ENCODE results near the gene ERCC3. TPM values are rescaled to one million over a fixed set of nuclear protein-coding genes. Genes with fewer than 3 reads are reported as not detected.
"Not testable (repeated sequence)": the region's sequence is repeated elsewhere in the genome, so short reads cannot be mapped to it uniquely, and the experiment has no call there.

Gene ERCC3
- total RNA-seq, 1 donor from 2014 or later, result 22.4 TPM

GRCh38 chr2:127235082-127235702, 58.8 kb downstream of the ERCC3 start:
- intact Hi-C loops (cut with micrococcal nuclease), result no loop called here
- no peaks in the 10 kb centered on the region for H3K36me3 ChIP-seq
- DNase-seq, result no peak
- H3K27ac ChIP-seq (replicated peaks), result no peak overlapping the region
- H3K4me1 ChIP-seq, result no peaks in the 10 kb centered on the region
- peaks cover under 1% of the 10 kb centered on the region for H3K27me3 ChIP-seq (ENCODE audit: low read depth)
- no peak overlapping the region for H3K4me3 ChIP-seq
- no peak for TF ChIP-seq CTCF (IDR thresholded peaks at IDR 0.05; ENCODE audit: borderline replicate concordance)
- peaks cover 16% of the 10 kb centered on the region for H3K9me3 ChIP-seq (replicated peaks)

GRCh38 chr2:127233710-127234109, 60.2 kb downstream of the ERCC3 start:
- H3K9me3 ChIP-seq (replicated peaks), result peaks cover 15% of the 10 kb centered on the region
- intact Hi-C loops (cut with micrococcal nuclease), result no loop called here
- no peak for DNase-seq
- H3K36me3 ChIP-seq, result no peaks in the 10 kb centered on the region
- peaks cover 12% of the 10 kb centered on the region for H3K27me3 ChIP-seq (ENCODE audit: low read depth)
- no peak overlapping the region for H3K27ac ChIP-seq (replicated peaks)
- TF ChIP-seq CTCF (IDR thresholded peaks at IDR 0.05; ENCODE audit: borderline replicate concordance), result no peak
- no peaks in the 10 kb centered on the region for H3K4me1 ChIP-seq
- no peak overlapping the region for H3K4me3 ChIP-seq

- peaks cover 32% of the 10 kb centered on the region for H3K27me3 ChIP-seq (ENCODE audit: low read depth)
- no peaks in the 10 kb centered on the region for H3K4me1 ChIP-seq
- peaks cover 12% of the 10 kb centered on the region for H3K9me3 ChIP-seq (replicated peaks)
- no peak overlapping the region for H3K27ac ChIP-seq (replicated peaks)
- no peak overlapping the region for H3K4me3 ChIP-seq
- TF ChIP-seq CTCF (IDR thresholded peaks at IDR 0.05; ENCODE audit: borderline replicate concordance), result no peak
- intact Hi-C loops (cut with micrococcal nuclease), result no loop called here
- H3K36me3 ChIP-seq, result no peaks in the 10 kb centered on the region
- no peak for DNase-seq
Measured at GRCh38 chr2:127231130-127231865, 62.6 kb downstream of the ERCC3 start.

- DNase-seq, result no peak
- no peak overlapping the region for H3K4me3 ChIP-seq
- H3K4me1 ChIP-seq, result no peaks in the 10 kb centered on the region
- H3K36me3 ChIP-seq, result no peaks in the 10 kb centered on the region
- peaks cover 48% of the 10 kb centered on the region for H3K27me3 ChIP-seq (ENCODE audit: low read depth)
- no peak overlapping the region for H3K27ac ChIP-seq (replicated peaks)
- peaks cover 12% of the 10 kb centered on the region for H3K9me3 ChIP-seq (replicated peaks)
- no peak for TF ChIP-seq CTCF (IDR thresholded peaks at IDR 0.05; ENCODE audit: borderline replicate concordance)
- intact Hi-C loops (cut with micrococcal nuclease), result no loop called here
Measured at GRCh38 chr2:127229555-127229954, 64.4 kb downstream of the ERCC3 start.

- Histone ChIP-seq H3K36me3 (no peaks in the 10 kb centered on the region), H3K27me3 (ENCODE audit: low read depth) (peaks cover 61% of the 10 kb centered on the region), H3K9me3 (replicated peaks) (peaks cover 12% of the 10 kb centered on the region), H3K4me3 (no peak overlapping the region), H3K4me1 (no peaks in the 10 kb centered on the region), H3K27ac (replicated peaks) (no peak overlapping the region)
- intact Hi-C loops (cut with micrococcal nuclease), result no loop called here
- DNase-seq, result no peak
- TF ChIP-seq CTCF (IDR thresholded peaks at IDR 0.05; ENCODE audit: borderline replicate concordance), result no peak
Measured at GRCh38 chr2:127228102-127228501, 65.8 kb downstream of the ERCC3 start.

- Histone ChIP-seq H3K27me3 (ENCODE audit: low read depth) (peaks cover 70% of the 10 kb centered on the region), H3K9me3 (replicated peaks) (peaks cover 12% of the 10 kb centered on the region)
- H3K4me1 ChIP-seq; H3K27ac ChIP-seq (replicated peaks); H3K36me3 ChIP-seq; H3K4me3 ChIP-seq; DNase-seq; intact Hi-C loops (cut with micrococcal nuclease): not testable (repeated sequence)
Measured at GRCh38 chr2:127227264-127227660, 66.7 kb downstream of the ERCC3 start.

All from left ventricle myocardium inferior (tissue), 1 donor.